ENCODE data around the gene GPR31.
"Not testable (repeated sequence)": the region's sequence is repeated elsewhere in the genome, so short reads cannot be mapped to it uniquely, and the experiment has no call there.

GRCh38 chr6:167167699-167168098 lies 9.9 kb upstream of the GPR31 start:
- not testable (repeated sequence) for TF ChIP-seq ZNF138 (tag by site-specific recombination; IDR thresholded peaks at IDR 0.05; ENCODE audit: borderline replicate concordance); ZNF624 (tag by site-specific recombination; IDR thresholded peaks at IDR 0.05); ZNF121 (tag by site-specific recombination; IDR thresholded peaks at IDR 0.05); ZNF843 (tag by site-specific recombination; IDR thresholded peaks at IDR 0.05); MYNN (tag by site-specific recombination; IDR thresholded peaks at IDR 0.05; ENCODE audit: borderline replicate concordance); ZNF324 (tag by site-specific recombination; IDR thresholded peaks at IDR 0.05); ZNF341 (tag by site-specific recombination; IDR thresholded peaks at IDR 0.05; ENCODE audit: low read depth); ZSCAN30 (tag by site-specific recombination; IDR thresholded peaks at IDR 0.05); ATF2 (tag by site-specific recombination; IDR thresholded peaks at IDR 0.05; ENCODE audit: low read depth); ZFP3 (tag by site-specific recombination; IDR thresholded peaks at IDR 0.05; ENCODE audit: low read depth); ZNF704 (tag by site-specific recombination; IDR thresholded peaks at IDR 0.05); TRIM28 (IDR thresholded peaks at IDR 0.05; ENCODE audit: borderline replicate concordance, low read length); SCRT1 (tag by site-specific recombination; IDR thresholded peaks at IDR 0.05; ENCODE audit: borderline replicate concordance)
